Activated CD8-positive, alpha-beta memory T cell treated with anti-CD3 and anti-CD28 coated beads for 36 hours (primary cell): Measurements from ENCODE around the gene CDC42BPG. TPM values are rescaled to one million over a fixed set of nuclear protein-coding genes. Genes with fewer than 3 reads are reported as not detected.
"Not testable (repeated sequence)": the region's sequence is repeated elsewhere in the genome, so short reads cannot be mapped to it uniquely, and the experiment has no call there.

Experiments
- CTCF ChIA-PET: fragments of 350-600 bp; sonication (Branson Sonifier 250); formaldehyde crosslinking; loops from one replicate; lab custom pipeline; 2021; ENCODE audit warnings: antibody characterized with exemption; lab: Charles Lee
- POLR2A ChIA-PET: fragments of 350-600 bp; sonication (Branson Sonifier 250); formaldehyde crosslinking; loops from one replicate; lab custom pipeline; 2021; ENCODE audit warnings: antibody characterized with exemption; lab: Charles Lee
- total RNA-seq, 2 experiments: library from RNA; stranded (reverse); gene quantifications; one replicate each; pipeline ENCODE4 v1.2.3, GENCODE V29; 2021

Gene CDC42BPG
- total RNA-seq, 2 experiments from 2014 or later, result 0.11 to 0.50 TPM

GRCh38 chr11:64836448-64837072 lies 7.9 kb downstream of the CDC42BPG start:
- POLR2A ChIA-PET, result no interaction called here
- CTCF ChIA-PET, result interaction anchor here (0.5 to 1.4 kb wide), 5 partner anchors 10 to 177 kb away, joined by 3 to 7 read pairs (median 4); partner anchors contain the start of gene ARL2

- POLR2A ChIA-PET, result interaction anchor here (0.5 kb wide), 1 partner anchor 51 kb away, joined by 3 read pairs; no protein-coding TSS in a partner anchor
- CTCF ChIA-PET, result interaction anchor here (0.5 to 1.4 kb wide), 3 partner anchors 11 to 178 kb away, joined by 4 to 7 read pairs (median 4); partner anchors contain the start of gene ARL2
These were observed 8.6 kb downstream of the CDC42BPG start for GRCh38 chr11:64835616-64836447.

GRCh38 chr11:64834723-64835615 lies 9.5 kb downstream of the CDC42BPG start:
- ChIA-PET POLR2A (no interaction called here), CTCF (no interaction called here)

GRCh38 chr11:64834031-64834722 lies 10.3 kb downstream of the CDC42BPG start:
- ChIA-PET CTCF (no interaction called here), POLR2A (no interaction called here)

GRCh38 chr11:64833509-64833908 lies 10.9 kb downstream of the CDC42BPG start:
- POLR2A ChIA-PET, result no interaction called here

GRCh38 chr11:64833198-64833502 lies 11.3 kb downstream of the CDC42BPG start:
- POLR2A ChIA-PET, result no interaction called here
- CTCF ChIA-PET, result no interaction called here

More at GRCh38 chr11:64833509-64833908, 10.9 kb downstream of the CDC42BPG start:
- CTCF ChIA-PET, result no interaction called here

GRCh38 chr11:64832467-64833197 lies 11.8 kb downstream of the CDC42BPG start:
- ChIA-PET CTCF (no interaction called here), POLR2A (no interaction called here)

- CTCF ChIA-PET, result no interaction called here
- POLR2A ChIA-PET, result no interaction called here
These were observed 13.0 kb downstream of the CDC42BPG start for GRCh38 chr11:64831411-64831891.

GRCh38 chr11:64829536-64830251 lies 14.8 kb downstream of the CDC42BPG start:
- ChIA-PET POLR2A (no interaction called here), CTCF (interaction anchor here (0.9 kb wide), 1 partner anchor 126 kb away, joined by 3 read pairs; no protein-coding TSS in a partner anchor)

- ChIA-PET CTCF (interaction anchor here (0.6 kb wide), 1 partner anchor 327 kb away, joined by 3 read pairs; no protein-coding TSS in a partner anchor), POLR2A (no interaction called here)
These were observed 17.0 kb downstream of the CDC42BPG start for GRCh38 chr11:64827451-64827839.

GRCh38 chr11:64826578-64827450 lies 17.6 kb downstream of the CDC42BPG start:
- POLR2A ChIA-PET, result no interaction called here
- CTCF ChIA-PET, result interaction anchor here (0.6 kb wide), 1 partner anchor 328 kb away, joined by 3 read pairs; no protein-coding TSS in a partner anchor

GRCh38 chr11:64826062-64826461 lies 18.4 kb downstream of the CDC42BPG start:
- ChIA-PET POLR2A (no interaction called here), CTCF (no interaction called here)

GRCh38 chr11:64823568-64824119 lies 20.8 kb downstream of the CDC42BPG start:
- ChIA-PET CTCF (interaction anchor here (1.0 kb wide), 1 partner anchor 492 kb away, joined by 3 read pairs; no protein-coding TSS in a partner anchor), POLR2A (no interaction called here)

- ChIA-PET CTCF (interaction anchor here (1.0 kb wide), 1 partner anchor 31 kb away, joined by 3 read pairs; no protein-coding TSS in a partner anchor), POLR2A (no interaction called here)
These were observed 27.0 kb downstream of the CDC42BPG start for GRCh38 chr11:64817476-64817875.

- CTCF ChIA-PET, POLR2A ChIA-PET: not testable (repeated sequence)
These were observed 29.0 kb downstream of the CDC42BPG start for GRCh38 chr11:64815433-64815832.

- POLR2A ChIA-PET, result no interaction called here
- CTCF ChIA-PET, result no interaction called here
These were observed 29.7 kb downstream of the CDC42BPG start for GRCh38 chr11:64814712-64815187.
